ENCODE measurements around the gene KRABD2.

Gene KRABD2

GRCh38 chr17:8372422-8372821 lies 4.1 kb downstream of the KRABD2 start:
- no peak overlapping the region for H3K4me3 ChIP-seq (replicated peaks in 1 of 3; ENCODE audit: low read depth in 2 of 3, low read length in 3 of 3)
- peaks cover 22 to 34% of the 10 kb centered on the region in 2 donors for H3K36me3 Mint-ChIP-seq
- H3K79me2 ChIP-seq (ENCODE audit: insufficient read depth, low read length): peaks cover 13% of the 10 kb centered on the region
- intact Hi-C loops (cut with micrococcal nuclease): no loop called here
- H3K4me1 ChIP-seq (ENCODE audit: control insufficient read depth in 1 of 2, insufficient read depth in 2 of 2, low read length in 2 of 2): peaks cover 31 to 39% of the 10 kb centered on the region in 2 donors
- no peak for TF ChIP-seq CTCF (IDR thresholded peaks at IDR 0.05)
- H3K9me3 Mint-ChIP-seq: no peaks in the 10 kb centered on the region
- H3K27me3 ChIP-seq (ENCODE audit: control insufficient read depth in 2 of 2, insufficient read depth in 2 of 2, low read length in 2 of 2): no peaks in the 10 kb centered on the region
- H2AFZ ChIP-seq (ENCODE audit: insufficient read depth, low read depth, low read length, poor library complexity, severe bottlenecking): no peak overlapping the region
- no peak overlapping the region for H3K27ac Mint-ChIP-seq
- WGBS (ENCODE audit: insufficient coverage): 93% methylated on average over 5 of the region's 7 CpGs
- H3K9ac ChIP-seq (ENCODE audit: insufficient read depth, low read length, poor library complexity, severe bottlenecking): no peak overlapping the region
- no peak for DNase-seq
- H3K4me2 ChIP-seq (replicated peaks; ENCODE audit: extremely low read depth, low read length, poor library complexity, severe bottlenecking): no peak overlapping the region
- H3K4me1 Mint-ChIP-seq: peaks cover 30% of the 10 kb centered on the region
- no peak overlapping the region for H3K4me3 Mint-ChIP-seq
- H4K20me1 ChIP-seq (ENCODE audit: insufficient read depth, low read length): peaks cover 7% of the 10 kb centered on the region
- H3K9me3 ChIP-seq (replicated peaks in 1 of 2; ENCODE audit: control insufficient read depth in 1 of 2, insufficient read depth in 1 of 2, low read length in 2 of 2): no peaks in the 10 kb centered on the region
- H3K36me3 ChIP-seq (replicated peaks in 1 of 2; ENCODE audit: control insufficient read depth in 1 of 2, insufficient read depth in 2 of 2, low read length in 2 of 2): peaks cover 5 to 20% of the 10 kb centered on the region in 2 donors
- no peak overlapping the region for H3K27ac ChIP-seq (ENCODE audit: low read depth in 1 of 2, low read length in 2 of 2)
- H3K27me3 Mint-ChIP-seq (ENCODE audit: low read depth in 3 of 3): peaks cover 0 to 2% (median 0%) of the 10 kb centered on the region in 3 donors

GRCh38 chr17:8371786-8372185 lies 4.7 kb downstream of the KRABD2 start:
- 94% methylated on average over 3 of the region's 4 CpGs for WGBS (ENCODE audit: insufficient coverage)
- peaks cover 3 to 15% of the 10 kb centered on the region in 2 donors for H3K36me3 ChIP-seq (replicated peaks in 1 of 2; ENCODE audit: control insufficient read depth in 1 of 2, insufficient read depth in 2 of 2, low read length in 2 of 2)
- H3K79me2 ChIP-seq (ENCODE audit: insufficient read depth, low read length): peaks cover 13% of the 10 kb centered on the region
- intact Hi-C loops (cut with micrococcal nuclease): no loop called here
- H3K27ac ChIP-seq (ENCODE audit: low read depth in 1 of 2, low read length in 2 of 2): no peak overlapping the region
- H3K36me3 Mint-ChIP-seq: peaks cover 19 to 30% of the 10 kb centered on the region in 2 donors
- no peak overlapping the region for H3K4me3 Mint-ChIP-seq
- no peaks in the 10 kb centered on the region for H3K27me3 ChIP-seq (ENCODE audit: control insufficient read depth in 2 of 2, insufficient read depth in 2 of 2, low read length in 2 of 2)
- no peak overlapping the region for H3K9ac ChIP-seq (ENCODE audit: insufficient read depth, low read length, poor library complexity, severe bottlenecking)
- H3K27ac Mint-ChIP-seq: peak overlapping the region in 1 of 7 donors; percentile 13
- no peak overlapping the region for H3K4me3 ChIP-seq (replicated peaks in 1 of 3; ENCODE audit: low read depth in 2 of 3, low read length in 3 of 3)
- no peak overlapping the region for H3K4me2 ChIP-seq (replicated peaks; ENCODE audit: extremely low read depth, low read length, poor library complexity, severe bottlenecking)
- H4K20me1 ChIP-seq (ENCODE audit: insufficient read depth, low read length): peaks cover under 1% of the 10 kb centered on the region
- no peaks in the 10 kb centered on the region for H3K9me3 ChIP-seq (replicated peaks in 1 of 2; ENCODE audit: control insufficient read depth in 1 of 2, insufficient read depth in 1 of 2, low read length in 2 of 2)
- peaks cover 24% of the 10 kb centered on the region for H3K4me1 Mint-ChIP-seq
- H3K27me3 Mint-ChIP-seq (ENCODE audit: low read depth in 3 of 3): peaks cover 0 to 2% (median 0%) of the 10 kb centered on the region in 3 donors
- no peak for DNase-seq
- peaks cover 28 to 33% of the 10 kb centered on the region in 2 donors for H3K4me1 ChIP-seq (ENCODE audit: control insufficient read depth in 1 of 2, insufficient read depth in 2 of 2, low read length in 2 of 2)
- no peak overlapping the region for H2AFZ ChIP-seq (ENCODE audit: insufficient read depth, low read depth, low read length, poor library complexity, severe bottlenecking)
- no peak for TF ChIP-seq CTCF (IDR thresholded peaks at IDR 0.05)
- H3K9me3 Mint-ChIP-seq: no peaks in the 10 kb centered on the region
